Gastroesophageal sphincter (tissue), 3 donors: ENCODE data around the gene RASGEF1C.

ENCODE experiments used
- CTCF ChIP-seq, 4 experiments: fragments of 200-600 bp in 2 of 4; fragments of 450-650 bp in 2 of 4; sonication (generic) in 1 of 4; IDR thresholded peaks; one replicate each; pipeline ENCODE4 v1.5.1; 2017 to 2019; ENCODE audit warnings: antibody characterized with exemption in 4 of 4, mild to moderate bottlenecking in 2 of 4, moderate library complexity in 2 of 4
- EP300 ChIP-seq: sonication (generic); formaldehyde crosslinking; IDR thresholded peaks from one replicate; pipeline ENCODE4 v1.6.1; 2017; ENCODE audit warnings: antibody characterized with exemption, mild to moderate bottlenecking
- POLR2A ChIP-seq, 2 donors: fragments of 450-650 bp; IDR thresholded peaks; one replicate each; pipeline ENCODE4 v1.6.1; 2017; ENCODE audit warnings: antibody characterized with exemption in 2 of 2, mild to moderate bottlenecking in 2 of 2, moderate library complexity in 1 of 2
- POLR2AphosphoS5 ChIP-seq: sonication (generic); formaldehyde crosslinking; IDR thresholded peaks from one replicate; pipeline ENCODE4 v1.6.1; 2017; ENCODE audit warnings: antibody characterized with exemption

GRCh38 chr5:180157866-180158265, 51.1 kb downstream of the RASGEF1C start:
- TF ChIP-seq EP300 (no peak), CTCF (IDR thresholded peaks at IDR 0.05) (no peak), POLR2A (IDR thresholded peaks at IDR 0.05) (no peak), POLR2AphosphoS5 (no peak)
